ENCODE measurements around the gene RAB3IP. TPM values are rescaled to one million over a fixed set of nuclear protein-coding genes. Genes with fewer than 3 reads are reported as not detected.

The RAB3IP gene
- total RNA-seq, 1 donor from 2014 or later = 15.7 TPM

Other genes starting within 250 kb of the RAB3IP start
- 110 TPM for gene CCT2, start 153.4 kb upstream of the RAB3IP start, total RNA-seq
- not detected for gene LRRC10, start 128.0 kb upstream of the RAB3IP start, total RNA-seq
- not detected for gene BEST3, start 39.6 kb upstream of the RAB3IP start, total RNA-seq
- not detected for gene MYRFL, start 86.4 kb downstream of the RAB3IP start, total RNA-seq

All from sciatic nerve (tissue), 1 donor.